Measurements from ENCODE around the gene OR1L4. TPM values are rescaled to one million over a fixed set of nuclear protein-coding genes. Genes with fewer than 3 reads are reported as not detected.

The OR1L4 gene
- total RNA-seq, 1 donor from 2014 or later: not detected

- intact Hi-C loops (cut with DNase I): no loop called here
- no peaks in the 10 kb centered on the region for H3K27me3 ChIP-seq (ENCODE audit: low read depth)
- peaks cover 12% of the 10 kb centered on the region for H3K9me3 ChIP-seq
- no peak for ATAC-seq
- H3K4me1 ChIP-seq: no peaks in the 10 kb centered on the region
- no peaks in the 10 kb centered on the region for H3K36me3 ChIP-seq
- no peak overlapping the region for H3K4me3 ChIP-seq
- TF ChIP-seq CTCF (IDR thresholded peaks at IDR 0.05): no peak
- H3K27ac ChIP-seq: no peak overlapping the region
- DNase-seq: no peak
These were observed 31.0 kb downstream of the OR1L4 start for GRCh38 chr9:122754825-122755224.

GRCh38 chr9:122767817-122768216 lies 44.0 kb downstream of the OR1L4 start:
- Histone ChIP-seq H3K27me3 (ENCODE audit: low read depth) (no peaks in the 10 kb centered on the region), H3K4me1 (no peaks in the 10 kb centered on the region), H3K36me3 (no peaks in the 10 kb centered on the region), H3K9me3 (peaks cover 25% of the 10 kb centered on the region), H3K27ac (no peak overlapping the region), H3K4me3 (no peak overlapping the region)
- intact Hi-C loops (cut with DNase I): no loop called here
- no peak for TF ChIP-seq CTCF (IDR thresholded peaks at IDR 0.05)
- DNase-seq: no peak
- no peak for ATAC-seq

Other genes with a start within 250 kb of the OR1L4 start
- gene OR1J1, start 246.1 kb upstream of the OR1L4 start, total RNA-seq: not detected
- not detected for gene OR1J2, start 213.2 kb upstream of the OR1L4 start, total RNA-seq
- gene OR1J4, start 204.8 kb upstream of the OR1L4 start, total RNA-seq: not detected
- gene OR1N1, start 196.7 kb upstream of the OR1L4 start, total RNA-seq: not detected
- not detected for gene OR1N2, start 170.9 kb upstream of the OR1L4 start, total RNA-seq
- gene OR1L8, start 140.6 kb upstream of the OR1L4 start, total RNA-seq: 0.27 TPM
- not detected for gene OR1Q1, start 109.3 kb upstream of the OR1L4 start, total RNA-seq
- not detected for gene OR1B1, start 66.4 kb upstream of the OR1L4 start, total RNA-seq
- gene OR1L1, start 62.3 kb upstream of the OR1L4 start, total RNA-seq: not detected
- not detected for gene OR1L3, start 48.9 kb upstream of the OR1L4 start, total RNA-seq
- gene OR1L6, start 18.3 kb downstream of the OR1L4 start, total RNA-seq: not detected
- not detected for gene OR5C1, start 64.9 kb downstream of the OR1L4 start, total RNA-seq
- not detected for gene OR1K1, start 76.1 kb downstream of the OR1L4 start, total RNA-seq
- gene PDCL, start 104.6 kb downstream of the OR1L4 start, total RNA-seq: 31.0 TPM
- gene RC3H2, start 181.4 kb downstream of the OR1L4 start, total RNA-seq: 44.2 TPM
- gene ZBTB6, start 189.3 kb downstream of the OR1L4 start, total RNA-seq: 8.9 TPM
- gene ZBTB26, start 207.5 kb downstream of the OR1L4 start, total RNA-seq: 7.2 TPM
- gene RABGAP1, start 217.0 kb downstream of the OR1L4 start, total RNA-seq: 62.0 TPM

Measured in lower lobe of right lung (tissue), 2 donors.